HG02840 (cell line): ENCODE measurements around the gene RNASE12.
A peak's percentile ranks its signal among the peaks of the same experiment; 100 is the strongest.
"Not testable (repeated sequence)": the region's sequence is repeated elsewhere in the genome, so short reads cannot be mapped to it uniquely, and the experiment has no call there.

ENCODE experiments used
- ATAC-seq: cut with Tn5 transposase; IDR thresholded peaks from one replicate; pipeline ENCODE4 v1.9.1; 2021; ENCODE audit warnings: mild to moderate bottlenecking, moderate library complexity, moderate number of reproducible peaks; ENCODE audit not compliant: unreplicated experiment, low FRiP score

RNASE12 gene

GRCh38 chr14:20614038-20614840 is 23.1 kb upstream of the RNASE12 start:
- ATAC-seq, result no peak

- ATAC-seq, result peak; percentile 64
Measured at GRCh38 chr14:20613094-20614037, 22.2 kb upstream of the RNASE12 start.

GRCh38 chr14:20612403-20612802 is 21.2 kb upstream of the RNASE12 start:
- ATAC-seq, result no peak

GRCh38 chr14:20611277-20611676 is 20.1 kb upstream of the RNASE12 start:
- ATAC-seq, result no peak

- no peak for ATAC-seq
Measured at GRCh38 chr14:20610002-20610765, 19.0 kb upstream of the RNASE12 start.

- ATAC-seq, result no peak
Measured at GRCh38 chr14:20609215-20610001, 18.2 kb upstream of the RNASE12 start.

GRCh38 chr14:20608383-20609110 is 17.4 kb upstream of the RNASE12 start:
- no peak for ATAC-seq

- ATAC-seq, result no peak
Measured at GRCh38 chr14:20607617-20608016, 16.4 kb upstream of the RNASE12 start.

- no peak for ATAC-seq
Measured at GRCh38 chr14:20606902-20607242, 15.7 kb upstream of the RNASE12 start.

GRCh38 chr14:20606190-20606901 is 15.2 kb upstream of the RNASE12 start:
- no peak for ATAC-seq

GRCh38 chr14:20603813-20604690 is 12.9 kb upstream of the RNASE12 start:
- no peak for ATAC-seq

GRCh38 chr14:20602583-20602982 is 11.4 kb upstream of the RNASE12 start:
- no peak for ATAC-seq

- no peak for ATAC-seq
Measured at GRCh38 chr14:20601522-20601921, 10.3 kb upstream of the RNASE12 start.

- ATAC-seq, result no peak
Measured at GRCh38 chr14:20597108-20597507, 5.9 kb upstream of the RNASE12 start.

GRCh38 chr14:20595726-20596125 is 4.5 kb upstream of the RNASE12 start:
- ATAC-seq, result not testable (repeated sequence)

GRCh38 chr14:20592574-20592973 is 1.4 kb upstream of the RNASE12 start:
- no peak for ATAC-seq

GRCh38 chr14:20587489-20588154 is 3.6 kb downstream of the RNASE12 start, which contains the start of gene RNASE11:
TSS of gene RNASE11 (minus strand) at chr14:20588001.
- ATAC-seq, result no peak
